AG09319 (cell line): ENCODE measurements around the gene TTC23.

ENCODE experiments used
- DNase-seq: peaks from one replicate; pipeline ENCODE4 v3.0.0-alpha.2; 2010; ENCODE audit warnings: low read depth; ENCODE audit errors: extremely low read depth
- CTCF ChIP-seq: IDR thresholded peaks from 2 replicates; pipeline ENCODE4 v1.5.1; 2011; ENCODE audit warnings: low read depth, mild to moderate bottlenecking, inconsistent platforms, low read length, moderate library complexity

The TTC23 gene

GRCh38 chr15:99126131-99126588 lies 123.2 kb downstream of the TTC23 start:
- TF ChIP-seq CTCF: no peak
- DNase-seq: no peak

GRCh38 chr15:99125061-99125891 lies 124.1 kb downstream of the TTC23 start:
- TF ChIP-seq CTCF: no peak
- no peak for DNase-seq

- DNase-seq: no peak
- TF ChIP-seq CTCF: no peak
Measured at GRCh38 chr15:99124641-99125040, 124.7 kb downstream of the TTC23 start.

GRCh38 chr15:99123713-99124451 lies 125.5 kb downstream of the TTC23 start:
- no peak for TF ChIP-seq CTCF
- peak; percentile 83 for DNase-seq

- no peak; the same call in 1 of the 2 replicates for TF ChIP-seq CTCF
- DNase-seq: no peak
Measured at GRCh38 chr15:99122831-99123712, 126.3 kb downstream of the TTC23 start.

- no peak for TF ChIP-seq CTCF
- DNase-seq: no peak
Measured at GRCh38 chr15:99121691-99122410, 127.5 kb downstream of the TTC23 start.
